K562 (cell line): Measurements from ENCODE around the gene IQCN. TPM values are rescaled to one million over a fixed set of nuclear protein-coding genes. Genes with fewer than 3 reads are reported as not detected.

Source experiments
- ADNP ChIP-seq: fragments of 200-800 bp; sonication (Bioruptor generic); IDR thresholded peaks from 2 replicates; pipeline ENCODE4 v1.6.1; 2016; ENCODE audit warnings: missing genetic modification characterization, missing compliant biosample characterization
- ASH1L ChIP-seq: fragments of 450-650 bp; IDR thresholded peaks from 2 replicates; pipeline ENCODE4 v1.6.1; 2018; ENCODE audit warnings: borderline replicate concordance, mild to moderate bottlenecking, low read depth; ENCODE audit not compliant: partially characterized antibody
- BMI1 ChIP-seq: fragments of 150-350 bp; IDR thresholded peaks from 2 replicates; pipeline ENCODE4 v1.6.1; 2014; ENCODE audit warnings: low read length
- CREB3L1 ChIP-seq: fragments of 450-650 bp; IDR thresholded peaks from 2 replicates; pipeline ENCODE4 v1.6.1; 2014; ENCODE audit warnings: low read depth, mild to moderate bottlenecking, moderate library complexity, borderline replicate concordance
- KLF13 ChIP-seq: fragments of 450-650 bp; IDR thresholded peaks from 2 replicates; pipeline ENCODE4 v1.6.1; 2016; ENCODE audit warnings: missing genetic modification characterization, low read depth, mild to moderate bottlenecking, missing compliant biosample characterization, moderate library complexity, borderline replicate concordance
- L3MBTL2 ChIP-seq: fragments of 450-650 bp; IDR thresholded peaks from 2 replicates; pipeline ENCODE4 v1.6.1; 2016; ENCODE audit warnings: mild to moderate bottlenecking, moderate library complexity
- MBD2 ChIP-seq: sonication (generic); IDR thresholded peaks from 2 replicates; pipeline ENCODE4 v1.6.1; 2016; ENCODE audit warnings: low read depth, borderline replicate concordance
- NELFE ChIP-seq: IDR thresholded peaks from 2 replicates; pipeline ENCODE4 v1.6.1; 2011; ENCODE audit warnings: mild to moderate bottlenecking; ENCODE audit not compliant: insufficient read depth, insufficient read length
- NONO ChIP-seq, 2 experiments: fragments of 200-400 bp in 1 of 2; fragments of 450-650 bp in 1 of 2; formaldehyde crosslinking in 1 of 2; IDR thresholded peaks; 2 replicates each; pipeline ENCODE4 v1.6.1; 2017; ENCODE audit warnings: low read depth in 2 of 2, mild to moderate bottlenecking in 2 of 2, moderate library complexity in 2 of 2, low read length in 1 of 2
- RBM14 ChIP-seq: fragments of 200-400 bp; formaldehyde crosslinking; IDR thresholded peaks from 2 replicates; pipeline ENCODE4 v1.6.1; 2018; ENCODE audit warnings: low read depth, mild to moderate bottlenecking, low read length, moderate library complexity, borderline replicate concordance; ENCODE audit not compliant: insufficient read depth
- SMARCC2 ChIP-seq: fragments of 450-650 bp; IDR thresholded peaks from 2 replicates; pipeline ENCODE4 v1.6.1; 2017; ENCODE audit warnings: antibody characterized with exemption, moderate library complexity, mild to moderate bottlenecking, low read depth
- SPI1 ChIP-seq: IDR thresholded peaks from 2 replicates; pipeline ENCODE4 v1.6.1; 2011; ENCODE audit warnings: low read depth, low read length, control low read depth, borderline replicate concordance
- STAG1 ChIP-seq: sonication (generic); formaldehyde crosslinking; IDR thresholded peaks from 2 replicates; pipeline ENCODE4 v1.5.0; 2020; ENCODE audit warnings: missing genetic modification reagents, borderline replicate concordance
- THRA ChIP-seq: fragments of 450-650 bp; IDR thresholded peaks from 2 replicates; pipeline ENCODE4 v1.6.1; 2017; ENCODE audit warnings: mild to moderate bottlenecking, moderate library complexity
- ZBED1 ChIP-seq: IDR thresholded peaks from 2 replicates; pipeline ENCODE4 v1.6.1; 2014
- ZNF23 ChIP-seq: fragments of 250-450 bp; sonication (Bioruptor Pico); IDR thresholded peaks from 2 replicates; pipeline ENCODE4 v1.4.0; 2020; ENCODE audit warnings: mild to moderate bottlenecking
- ZNF398 ChIP-seq: fragments of 250-450 bp; sonication (Bioruptor Pico); IDR thresholded peaks from 2 replicates; pipeline ENCODE4 v1.8.0; 2021; ENCODE audit warnings: moderate library complexity, mild to moderate bottlenecking, inconsistent platforms
- ZNF561 ChIP-seq: fragments of 450-650 bp; formaldehyde crosslinking; conservative IDR thresholded peaks from 2 replicates; pipeline ENCODE4 v1.4.0; 2020; ENCODE audit warnings: mild to moderate bottlenecking, moderate library complexity
- polyA plus RNA-seq, 8 experiments: library from polyadenylated mRNA; depleted of rRNA in 4 of 8; stranded (reverse) in 5 of 8; unstranded in 3 of 8; fragments of >200 nt; fragmentation: Nextera tagmentation in 2 of 8; fragmentation: Illumina TruSeq in 1 of 8; extraction: Ambion mirVana in 2 of 8; extraction: Trizol in 1 of 8; gene quantifications; 2 replicates each; pipeline versions ENCODE4 v1.2.1 to v1.2.3, GENCODE V29; 2011 to 2014; ENCODE audit warnings: inconsistent platforms in 1 of 8, missing spikeins in 1 of 8
- total RNA-seq, 7 experiments: library from RNA; depleted of rRNA in 6 of 7; stranded (reverse); fragments of >200 nt in 6 of 7; fragmentation: Illumina TruSeq in 2 of 7; extraction: Trizol in 2 of 7; gene quantifications; 2 replicates each; pipeline versions ENCODE4 v1.2.1 to v1.2.3, GENCODE V29; 2011 to 2021; ENCODE audit warnings: low replicate concordance in 1 of 7
- TF ChIP-seq, protein P1 (sequence below): sonication (generic); formaldehyde crosslinking; IDR thresholded peaks from 2 replicates; pipeline ENCODE4 v1.8.1; 2023; ENCODE audit warnings: mild to moderate bottlenecking, missing genetic modification reagents, moderate library complexity

Gene IQCN
- total and polyA plus RNA-seq, 9 of the 15 experiments (the other 6 are each of a cell fraction or from before 2014, with no cell fraction given) = 0.01 to 0.07 (median 0.04) TPM; not detected in 3

DNA sequence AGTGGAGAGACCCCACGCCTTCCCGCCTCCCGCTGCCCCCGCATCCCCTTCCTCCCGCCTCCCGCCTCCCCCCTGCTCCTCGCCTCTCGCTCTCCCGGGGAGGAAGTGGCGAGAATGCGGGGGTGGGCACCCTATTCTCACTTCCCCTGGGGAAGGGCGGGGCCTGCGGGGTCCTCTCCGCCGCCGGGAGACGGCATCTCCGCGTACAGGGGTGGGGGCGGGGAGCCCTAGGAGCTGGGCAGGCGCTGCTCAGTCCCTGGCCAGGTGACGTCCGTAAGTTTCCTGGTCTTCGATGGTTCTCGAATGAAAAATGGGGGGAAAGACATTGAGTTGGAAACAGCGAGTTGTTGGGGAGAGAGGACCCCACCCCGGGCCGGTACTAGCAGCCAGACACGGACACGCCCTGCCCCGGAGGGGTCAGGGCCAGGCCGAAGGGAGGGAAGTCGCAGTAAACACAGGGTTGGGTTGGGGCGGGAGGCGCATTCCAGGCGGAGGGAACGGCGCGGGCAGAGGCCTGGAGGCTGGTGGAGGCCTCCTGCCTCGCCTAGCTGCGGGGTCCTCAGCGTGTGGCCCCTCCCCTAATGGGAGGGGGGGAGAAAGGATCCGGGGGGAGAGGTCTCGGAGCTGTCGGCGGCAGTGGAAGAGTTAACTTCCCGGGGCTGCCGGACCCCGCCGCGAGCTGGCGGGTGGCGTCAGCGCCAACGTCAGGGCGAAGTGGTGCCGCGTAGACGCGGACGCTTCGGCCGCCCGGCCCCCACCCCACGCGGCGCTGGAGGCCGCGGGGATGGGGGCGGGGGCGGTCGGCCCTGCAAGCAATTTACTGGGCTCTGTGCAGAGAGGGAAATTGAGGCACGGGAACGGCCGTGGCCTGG, 17.6 kb upstream of the IQCN start (continued):
- TF ChIP-seq, protein P1, sequence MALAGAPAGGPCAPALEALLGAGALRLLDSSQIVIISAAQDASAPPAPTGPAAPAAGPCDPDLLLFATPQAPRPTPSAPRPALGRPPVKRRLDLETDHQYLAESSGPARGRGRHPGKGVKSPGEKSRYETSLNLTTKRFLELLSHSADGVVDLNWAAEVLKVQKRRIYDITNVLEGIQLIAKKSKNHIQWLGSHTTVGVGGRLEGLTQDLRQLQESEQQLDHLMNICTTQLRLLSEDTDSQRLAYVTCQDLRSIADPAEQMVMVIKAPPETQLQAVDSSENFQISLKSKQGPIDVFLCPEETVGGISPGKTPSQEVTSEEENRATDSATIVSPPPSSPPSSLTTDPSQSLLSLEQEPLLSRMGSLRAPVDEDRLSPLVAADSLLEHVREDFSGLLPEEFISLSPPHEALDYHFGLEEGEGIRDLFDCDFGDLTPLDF (CRISPR knock-in tag) = no peak
- peak in 1 of 2 experiments; percentile 73; a peak in 1 of 4 replicates for TF ChIP-seq NONO (IDR thresholded peaks at IDR 0.05; ENCODE audit: low read depth in 2 of 2, low read length in 1 of 2)
- TF ChIP-seq SPI1 = peak; percentile 97
- TF ChIP-seq L3MBTL2 = peak; percentile 84
- TF ChIP-seq NELFE = no peak
- no peak; the same call in 1 of the 2 replicates for TF ChIP-seq KLF13 (tag)
- TF ChIP-seq THRA = no peak
- no peak for TF ChIP-seq ASH1L
- TF ChIP-seq SMARCC2 = no peak; the same call in 1 of the 2 replicates
- no peak for TF ChIP-seq ADNP (tag)
- TF ChIP-seq ZNF23 (CRISPR knock-in tag) = no peak
- TF ChIP-seq MBD2 = 0 out of 2 replicates have a peak, but pooled peaks have one; percentile 36
- TF ChIP-seq RBM14 = peak; percentile 87; the same call in 1 of the 2 replicates
- no peak for TF ChIP-seq BMI1
- TF ChIP-seq CREB3L1 = peak; percentile 78
- TF ChIP-seq ZBED1 = no peak
- TF ChIP-seq STAG1 (CRISPR knock-in tag) = no peak
- TF ChIP-seq ZNF398 (CRISPR knock-in tag) = no peak
- 0 out of 2 replicates have a peak, but pooled peaks have one; percentile 5 for TF ChIP-seq ZNF561
